Kidney capillary endothelial cell (primary cell): ENCODE data around the gene IGF1.

ENCODE experiments used
- DNase-seq: peaks from one replicate; pipeline ENCODE4 v3.0.0-alpha.2; 2018; ENCODE audit warnings: low spot score

The IGF1 gene

GRCh38 chr12:102480406-102480805 lies at the start of gene IGF1:
Gene IGF1, minus strand, starts transcription at chr12:102480563. Its CDS starts 182 bp downstream, at chr12:102480381.
- DNase-seq = no peak

- DNase-seq = no peak
Measured at GRCh38 chr12:102528111-102528510, 47.7 kb upstream of the IGF1 start.

GRCh38 chr12:102527171-102527720 lies 46.9 kb upstream of the IGF1 start:
- no peak for DNase-seq

GRCh38 chr12:102526656-102527055 lies 46.3 kb upstream of the IGF1 start:
- no peak for DNase-seq

GRCh38 chr12:102522768-102523167 lies 42.4 kb upstream of the IGF1 start:
- DNase-seq = no peak

- DNase-seq = no peak
Measured at GRCh38 chr12:102521662-102522277, 41.4 kb upstream of the IGF1 start.

- no peak for DNase-seq
Measured at GRCh38 chr12:102518871-102519270, 38.5 kb upstream of the IGF1 start.

- DNase-seq = no peak
Measured at GRCh38 chr12:102514696-102515095, 34.3 kb upstream of the IGF1 start.

GRCh38 chr12:102513739-102514138 lies 33.4 kb upstream of the IGF1 start:
- DNase-seq = no peak

GRCh38 chr12:102513272-102513671 lies 32.9 kb upstream of the IGF1 start:
- no peak for DNase-seq

GRCh38 chr12:102512523-102512922 lies 32.2 kb upstream of the IGF1 start:
- no peak for DNase-seq

GRCh38 chr12:102511575-102511974 lies 31.2 kb upstream of the IGF1 start:
- no peak for DNase-seq

GRCh38 chr12:102510463-102510862 lies 30.1 kb upstream of the IGF1 start:
- no peak for DNase-seq

- no peak for DNase-seq
Measured at GRCh38 chr12:102510031-102510430, 29.7 kb upstream of the IGF1 start.

- no peak for DNase-seq
Measured at GRCh38 chr12:102509123-102509626, 28.8 kb upstream of the IGF1 start.

GRCh38 chr12:102508052-102508451 lies 27.7 kb upstream of the IGF1 start:
- DNase-seq = no peak

- no peak for DNase-seq
Measured at GRCh38 chr12:102507301-102507700, 26.9 kb upstream of the IGF1 start.

GRCh38 chr12:102504871-102505270 lies 24.5 kb upstream of the IGF1 start:
- DNase-seq = no peak

GRCh38 chr12:102504280-102504679 lies 23.9 kb upstream of the IGF1 start:
- no peak for DNase-seq

GRCh38 chr12:102503831-102504230 lies 23.5 kb upstream of the IGF1 start:
- DNase-seq = no peak

GRCh38 chr12:102503056-102503681 lies 22.8 kb upstream of the IGF1 start:
- no peak for DNase-seq

- no peak for DNase-seq
Measured at GRCh38 chr12:102501773-102502172, 21.4 kb upstream of the IGF1 start.

- DNase-seq = no peak
Measured at GRCh38 chr12:102498471-102498870, 18.1 kb upstream of the IGF1 start.

- DNase-seq = no peak
Measured at GRCh38 chr12:102497743-102498142, 17.4 kb upstream of the IGF1 start.
